H1 (cell line): ENCODE results near the gene CRTC3. TPM values are rescaled to one million over a fixed set of nuclear protein-coding genes. Genes with fewer than 3 reads are reported as not detected.

Experiments used
- CTCF ChIA-PET: fragments of 300-600 bp; sonication (Branson Sonifier 250); formaldehyde crosslinking; loops from one replicate; lab custom pipeline; 2021; ENCODE audit not compliant: partially characterized antibody; lab: Charles Lee
- POLR2A ChIA-PET: fragments of 300-600 bp; sonication (Branson Sonifier 250); formaldehyde crosslinking; loops from one replicate; lab custom pipeline; 2021; ENCODE audit warnings: inconsistent platforms; ENCODE audit not compliant: partially characterized antibody; lab: Charles Lee
- DNase-seq, 2 experiments: peaks; one replicate each; pipeline versions ENCODE4 v3.0.0 to v3.0.0-alpha.2; 2010 to 2022; ENCODE audit warnings: low spot score in 2 of 2, low read depth in 1 of 2, mixed read lengths in 1 of 2
- FAIRE-seq: peaks from 2 replicates; lab custom pipeline; 2011; peaks lifted over from hg19 to GRCh38; lab: Jason Lieb, UNC
- H2AFZ ChIP-seq: 2 replicates; pipeline ENCODE4 v1.8.1; 2012; ENCODE audit warnings: low read length, inconsistent platforms
- H2AK5ac ChIP-seq: 2 replicates; pipeline ENCODE4 v1.6.1; 2013; ENCODE audit warnings: low read depth, low read length
- H2BK120ac ChIP-seq: replicated peaks from 2 replicates; pipeline ENCODE3; 2013; ENCODE audit warnings: low read depth, low read length, inconsistent platforms
- H2BK12ac ChIP-seq: 2 replicates; pipeline ENCODE4 v1.6.1; 2013; ENCODE audit warnings: low read depth, low read length
- H2BK15ac ChIP-seq: 2 replicates; pipeline ENCODE4 v1.6.1; 2013; ENCODE audit warnings: low read length
- H2BK20ac ChIP-seq: 2 replicates; pipeline ENCODE4 v1.6.1; 2013; ENCODE audit warnings: low read length
- H2BK5ac ChIP-seq: 2 replicates; pipeline ENCODE4 v1.6.1; 2013; ENCODE audit warnings: low read depth, low read length
- H3K14ac ChIP-seq: 2 replicates; pipeline ENCODE4 v1.6.1; 2013; ENCODE audit warnings: inconsistent platforms; ENCODE audit not compliant: insufficient read length
- H3K18ac ChIP-seq: 2 replicates; pipeline ENCODE4 v1.6.1; 2013; ENCODE audit warnings: low read length; ENCODE audit errors: extremely low read depth
- H3K23ac ChIP-seq: 2 replicates; pipeline ENCODE4 v1.6.1; 2013; ENCODE audit warnings: inconsistent platforms; ENCODE audit not compliant: insufficient read length
- H3K23me2 ChIP-seq: 2 replicates; pipeline ENCODE4 v1.6.1; 2013; ENCODE audit warnings: low read depth, low read length
- H3K27ac ChIP-seq: 2 replicates; pipeline ENCODE4 v1.6.1; 2011; ENCODE audit warnings: low read depth, low read length, inconsistent platforms
- H3K27me3 ChIP-seq, 4 experiments: replicated peaks in 1 of 4; 1 replicate in 1 of 4; 2 replicates in 3 of 4; pipeline versions ENCODE4 v1.6.1 to v1.8.1; 2011 to 2013; ENCODE audit warnings: low read length in 3 of 4, mild to moderate bottlenecking in 3 of 4, inconsistent platforms in 2 of 4, mixed read lengths in 2 of 4, moderate library complexity in 1 of 4; ENCODE audit not compliant: control insufficient read depth in 3 of 4, insufficient read depth in 3 of 4; ENCODE audit errors: extremely low read depth in 1 of 4
- H3K36me3 ChIP-seq, 4 experiments: 2 replicates each; pipeline versions ENCODE4 v1.6.1 to v1.8.1; 2011 to 2013; ENCODE audit warnings: mild to moderate bottlenecking in 4 of 4, low read length in 3 of 4, moderate library complexity in 2 of 4, control low read depth in 1 of 4, inconsistent platforms in 1 of 4; ENCODE audit not compliant: insufficient read depth in 4 of 4, control insufficient read depth in 2 of 4
- H3K4ac ChIP-seq: replicated peaks from 2 replicates; pipeline ENCODE3; 2013; ENCODE audit warnings: low read length, low read depth, mixed read lengths, inconsistent platforms; ENCODE audit not compliant: insufficient read length
- H3K4me1 ChIP-seq, 4 experiments: replicated peaks in 1 of 4; 1 replicate in 1 of 4; 2 replicates in 3 of 4; pipeline versions ENCODE4 v1.6.1 to v1.8.1; 2011 to 2013; ENCODE audit warnings: low read length in 3 of 4, inconsistent platforms in 2 of 4, mixed read lengths in 1 of 4; ENCODE audit not compliant: insufficient read depth in 4 of 4, control insufficient read depth in 3 of 4
- H3K4me2 ChIP-seq, 2 experiments: 2 replicates each; pipeline versions ENCODE4 v1.6.1 to v1.8.1; 2011 to 2013; ENCODE audit warnings: low read depth in 2 of 2, low read length in 2 of 2, control low read depth in 1 of 2, inconsistent platforms in 1 of 2, mild to moderate bottlenecking in 1 of 2; ENCODE audit not compliant: insufficient read depth in 1 of 2
- H3K4me3 ChIP-seq, 4 experiments: fragments of 200-600, 300-600 bp in 1 of 4; sonication (generic), shearing (Covaris generic), sonication (Bioruptor Twin) in 1 of 4; 2 replicates each; pipeline versions ENCODE4 v1.5.1 to v1.8.1; 2011 to 2016; ENCODE audit warnings: low read length in 4 of 4, low read depth in 3 of 4, control low read depth in 2 of 4, inconsistent platforms in 2 of 4, mild to moderate bottlenecking in 2 of 4, mixed read lengths in 1 of 4, moderate library complexity in 1 of 4; ENCODE audit not compliant: insufficient read depth in 2 of 4; ENCODE audit errors: extremely low read depth in 1 of 4
- H3K56ac ChIP-seq: replicated peaks from 2 replicates; pipeline ENCODE3; 2013; ENCODE audit warnings: low read depth, mild to moderate bottlenecking, mixed read lengths, low read length, inconsistent platforms; ENCODE audit not compliant: insufficient read length
- H3K79me1 ChIP-seq: 2 replicates; pipeline ENCODE4 v1.6.1; 2013; ENCODE audit warnings: low read depth, low read length, control low read depth
- H3K79me2 ChIP-seq, 2 experiments: 2 replicates each; pipeline versions ENCODE4 v1.6.1 to v1.8.1; 2012 to 2013; ENCODE audit warnings: low read length in 2 of 2, mild to moderate bottlenecking in 2 of 2, inconsistent platforms in 1 of 2; ENCODE audit not compliant: insufficient read depth in 2 of 2, control insufficient read depth in 1 of 2
- H3K9ac ChIP-seq, 4 experiments: replicated peaks in 1 of 4; 1 replicate in 1 of 4; 2 replicates in 3 of 4; pipeline versions ENCODE4 v1.6.1 to v1.8.1; 2011 to 2013; ENCODE audit warnings: low read depth in 3 of 4, low read length in 3 of 4, control low read depth in 2 of 4, mild to moderate bottlenecking in 2 of 4, moderate library complexity in 2 of 4, inconsistent platforms in 1 of 4; ENCODE audit errors: extremely low read depth in 1 of 4
- H3K9me3 ChIP-seq, 2 experiments: 2 replicates each; pipeline versions ENCODE4 v1.6.1 to v1.8.1; 2012 to 2013; ENCODE audit warnings: mild to moderate bottlenecking in 2 of 2, moderate library complexity in 2 of 2, control low read depth in 1 of 2, inconsistent platforms in 1 of 2, low read depth in 1 of 2, low read length in 1 of 2, mixed read lengths in 1 of 2; ENCODE audit not compliant: insufficient read depth in 2 of 2
- H4K20me1 ChIP-seq, 2 experiments: replicated peaks in 1 of 2; 2 replicates each; pipeline versions ENCODE3 to v1.8.1; 2011 to 2013; ENCODE audit warnings: inconsistent platforms in 2 of 2, low read length in 2 of 2, mild to moderate bottlenecking in 1 of 2; ENCODE audit not compliant: insufficient read depth in 2 of 2, control insufficient read depth in 1 of 2
- H4K5ac ChIP-seq: 2 replicates; pipeline ENCODE4 v1.6.1; 2013; ENCODE audit warnings: low read length, low read depth, mixed read lengths, inconsistent platforms; ENCODE audit not compliant: insufficient read length
- H4K8ac ChIP-seq: 2 replicates; pipeline ENCODE4 v1.8.0; 2013; ENCODE audit warnings: mild to moderate bottlenecking, moderate library complexity, low read length, inconsistent platforms; ENCODE audit not compliant: insufficient read depth; ENCODE audit errors: extremely low read depth
- H4K91ac ChIP-seq: replicated peaks from 2 replicates; pipeline ENCODE3; 2013; ENCODE audit warnings: low read length, mixed read lengths, inconsistent platforms; ENCODE audit not compliant: insufficient read length
- ATF3 ChIP-seq: IDR thresholded peaks from 2 replicates; pipeline ENCODE4 v1.6.1; 2011; ENCODE audit warnings: low read depth, mild to moderate bottlenecking, low read length; ENCODE audit not compliant: insufficient read depth
- BACH1 ChIP-seq: IDR thresholded peaks from 2 replicates; pipeline ENCODE4 v1.6.1; 2012; ENCODE audit warnings: low read length, improper control_type of control experiment
- CHD1 ChIP-seq: IDR thresholded peaks from 2 replicates; pipeline ENCODE4 v1.6.1; 2012; ENCODE audit warnings: low read depth, low read length, improper control_type of control experiment
- CTBP2 ChIP-seq: IDR thresholded peaks from 2 replicates; pipeline ENCODE4 v1.7.0; 2011; ENCODE audit warnings: borderline replicate concordance, mild to moderate bottlenecking, moderate library complexity, mixed read lengths, low read length; ENCODE audit not compliant: insufficient read depth, insufficient read length
- HDAC6 ChIP-seq: IDR thresholded peaks from one replicate; pipeline ENCODE4 v1.7.1; 2012; ENCODE audit warnings: low read depth, mild to moderate bottlenecking, inconsistent platforms, low read length, moderate library complexity
- JUN ChIP-seq: IDR thresholded peaks from 2 replicates; pipeline ENCODE4 v1.6.1; 2011; ENCODE audit warnings: low read depth, mild to moderate bottlenecking, improper control_type of control experiment, low read length
- JUND ChIP-seq: IDR thresholded peaks from 2 replicates; pipeline ENCODE4 v1.6.1; 2011; ENCODE audit warnings: mild to moderate bottlenecking, improper control_type of control experiment, low read length
- KDM4A ChIP-seq: IDR thresholded peaks from one replicate; pipeline ENCODE4 v1.7.1; 2012; ENCODE audit warnings: low read depth, mild to moderate bottlenecking, moderate library complexity, low read length, inconsistent platforms; ENCODE audit not compliant: severe bottlenecking
- POU5F1 ChIP-seq: IDR thresholded peaks from 2 replicates; pipeline ENCODE4 v1.6.1; 2011; ENCODE audit warnings: low read depth, mild to moderate bottlenecking, low read length, moderate library complexity
- SP2 ChIP-seq: IDR thresholded peaks from 2 replicates; pipeline ENCODE4 v1.6.1; 2012; ENCODE audit warnings: mild to moderate bottlenecking, low read length, inconsistent platforms
- SRF ChIP-seq: IDR thresholded peaks from 2 replicates; pipeline ENCODE4 v1.6.1; 2011; ENCODE audit warnings: mild to moderate bottlenecking, low read depth, low read length, moderate library complexity
- SUZ12 ChIP-seq: fragments of 200-600 bp; sonication (generic); IDR thresholded peaks from 2 replicates; pipeline ENCODE4 v1.6.1; 2012; ENCODE audit warnings: mild to moderate bottlenecking, inconsistent platforms, low read length, moderate library complexity, mixed read lengths
- TAF1 ChIP-seq: IDR thresholded peaks from 2 replicates; pipeline ENCODE4 v1.6.1; 2011; ENCODE audit warnings: mild to moderate bottlenecking, low read depth, low read length
- TEAD4 ChIP-seq: IDR thresholded peaks from 2 replicates; pipeline ENCODE4 v1.6.1; 2012; ENCODE audit warnings: low read depth, low read length, inconsistent platforms, mixed read lengths
- WGBS, 2 experiments: shearing (Covaris generic) in 1 of 2; methylation state at CpG; one replicate each; pipeline versions ENCODE4 v1.1.6 to v1.1.7; 2013 to 2015; ENCODE audit warnings: low lambda C conversion rate in 2 of 2, mixed read lengths in 2 of 2, inconsistent platforms in 1 of 2, low coverage in 1 of 2, missing lambda C conversion rate in 1 of 2; ENCODE audit not compliant: insufficient replicate concordance in 2 of 2, insufficient coverage in 1 of 2, insufficient read length in 1 of 2; ENCODE audit errors: extremely low coverage in 1 of 2, missing lambda C conversion rate in 1 of 2; 5-methylcytosine and 5-hydroxymethylcytosine counted together
- polyA plus RNA-seq, 7 experiments: library from polyadenylated mRNA; depleted of rRNA in 3 of 7; stranded (reverse) in 5 of 7; unstranded in 2 of 7; fragments of >200 nt in 5 of 7; fragments of 200-250 nt in 2 of 7; gene quantifications; 1 replicate in 5 of 7; 2 replicates in 1 of 7; 4 replicates in 1 of 7; pipeline versions ENCODE4 v1.2.1 to v1.2.3, GENCODE V29; 2011 to 2013; ENCODE audit warnings: missing spikeins in 2 of 7, mixed read lengths in 2 of 7
- total RNA-seq: library from RNA; stranded (reverse); fragmentation: NEBNext Ultra II Directional; extraction: Animal tissue kit (Norgen Biotek cat#: 25700); gene quantifications from 2 replicates; pipeline ENCODE4 v1.2.1, GENCODE V29; 2021

CRTC3 gene
- total and polyA plus RNA-seq, 2 of the 8 experiments (the other 6 are each of a cell fraction or from before 2014, with no cell fraction given): 5.0 to 5.3 TPM

- POLR2A ChIA-PET: no interaction called here
- no peaks in the 10 kb centered on the region for H3K79me1 ChIP-seq
- DNase-seq (no peak), FAIRE-seq (no peak)
- no peak overlapping the region for H3K18ac ChIP-seq
- no peak overlapping the region for H2BK120ac ChIP-seq
- TF ChIP-seq KDM4A (no peak), ATF3 (no peak), POU5F1 (no peak), JUN (no peak), SUZ12 (no peak), HDAC6 (no peak), TEAD4 (no peak), SRF (no peak), CTBP2 (no peak), JUND (no peak), TAF1 (no peak), BACH1 (no peak), CHD1 (no peak), SP2 (no peak)
- H3K4me1 ChIP-seq: peaks cover 6 to 26% (median 17%) of the 10 kb centered on the region in 4 experiments
- H2AFZ ChIP-seq: no peak overlapping the region
- H4K20me1 ChIP-seq: no peaks in the 10 kb centered on the region
- H2BK5ac ChIP-seq: no peak overlapping the region
- H2BK15ac ChIP-seq: no peak overlapping the region
- no peak overlapping the region for H3K4ac ChIP-seq
- no peak overlapping the region for H4K8ac ChIP-seq
- 76% methylated on average over 2 of the region's 2 CpGs; no CpG with 5 or more reads in 1 of the 2 experiments for WGBS, 2 experiments
- no peak overlapping the region for H2BK12ac ChIP-seq
- no peaks in the 10 kb centered on the region; a peak in 1 of 4 replicates for H3K79me2 ChIP-seq
- H3K9me3 ChIP-seq: no peaks in the 10 kb centered on the region
- no peak overlapping the region for H3K56ac ChIP-seq
- no peak overlapping the region for H3K9ac ChIP-seq
- H3K23me2 ChIP-seq: no peaks in the 10 kb centered on the region
- H4K5ac ChIP-seq: no peak overlapping the region
- no peak overlapping the region for H2BK20ac ChIP-seq
- H2AK5ac ChIP-seq: no peak overlapping the region
- H3K27me3 ChIP-seq: 0 out of 7 replicates have a peak, but pooled peaks cover 0 to 5% (median 0%) of the 10 kb centered on the region in 4 experiments
- CTCF ChIA-PET: interaction anchor here (1.1 kb wide), 1 partner anchor 9 kb away, joined by 3 read pairs; no protein-coding TSS in a partner anchor
- no peak overlapping the region for H3K14ac ChIP-seq
- H3K36me3 ChIP-seq: no peaks in the 10 kb centered on the region
- H3K4me3 ChIP-seq: peak overlapping the region in 1 of 4 experiments; percentile 36; a peak in 1 of 8 replicates
- H3K23ac ChIP-seq: no peak overlapping the region
- H3K27ac ChIP-seq: no peak overlapping the region
- no peak overlapping the region for H4K91ac ChIP-seq
- H3K4me2 ChIP-seq: peak overlapping the region in 1 of 2 experiments; percentile 24; a peak in 1 of 4 replicates
These were observed 80.5 kb downstream of the CRTC3 start for GRCh38 chr15:90610190-90610589.
